DMS 273 treated with DMSO at 0.1 percent for 48 hours (cell line): ENCODE data around the gene WNT7A.

Experiments
- DNase-seq: peaks from one replicate; lab custom pipeline; 2025; lab: John Stamatoyannopoulos, UW

WNT7A gene

DNA sequence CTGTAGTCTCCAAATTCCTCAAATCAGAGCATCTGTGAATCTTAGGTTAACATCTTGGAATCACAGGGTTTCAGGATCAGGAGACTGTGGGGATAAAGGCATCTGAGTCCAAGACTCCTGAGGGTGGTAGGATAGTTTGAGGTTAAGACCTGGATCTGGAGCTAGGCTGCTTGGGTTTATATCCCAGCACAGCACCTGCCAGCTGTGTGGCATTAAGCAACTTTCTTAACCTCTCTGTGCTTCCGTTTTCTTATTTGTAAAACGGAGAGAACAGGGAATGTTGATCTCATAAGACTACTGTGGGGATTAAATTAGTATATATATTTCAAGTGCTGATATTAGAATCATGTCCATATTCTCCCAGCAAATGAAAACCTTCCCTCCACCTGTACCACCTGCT, 33.6 kb downstream of the WNT7A start:
- DNase-seq, result no peak

DNA sequence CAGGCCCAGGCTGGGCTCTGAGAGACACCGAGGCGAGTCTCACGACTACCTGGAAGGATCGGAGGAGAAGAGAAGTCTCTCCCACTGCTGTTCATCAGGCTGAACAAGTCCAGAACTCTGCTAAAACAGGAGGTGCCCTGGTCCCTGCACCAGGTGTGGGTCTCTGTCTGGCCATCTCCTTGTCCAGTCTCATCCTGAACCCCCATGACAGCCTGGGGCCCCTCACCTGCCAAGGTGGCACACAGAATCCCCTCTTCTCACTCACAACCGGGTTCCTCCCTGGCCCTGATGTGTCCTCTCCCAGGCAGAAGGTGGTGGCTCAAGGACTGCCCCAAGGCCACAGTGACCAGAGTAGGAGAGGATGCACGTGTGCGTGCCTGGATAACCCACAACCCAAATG, 34.1 kb downstream of the WNT7A start:
- no peak for DNase-seq

DNA sequence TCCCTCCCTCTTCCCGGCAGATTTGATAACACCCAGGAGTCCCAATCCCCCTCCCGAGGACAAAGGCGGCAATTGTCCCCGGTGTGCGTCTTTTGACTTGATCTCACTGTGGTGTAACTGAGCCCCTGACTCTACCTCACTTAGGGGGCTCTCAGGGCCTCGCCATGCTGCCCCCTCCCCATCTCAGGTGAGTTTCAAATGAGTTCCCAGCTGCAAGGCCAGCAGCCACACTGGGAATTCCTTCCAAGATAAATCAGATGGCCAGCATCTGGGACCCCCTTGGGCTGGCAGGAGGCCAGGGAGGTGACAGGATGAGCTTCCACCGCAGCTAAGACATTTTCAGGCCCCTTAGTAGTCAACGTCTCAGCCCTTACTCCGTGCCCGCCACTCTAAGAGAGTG, 35.0 kb downstream of the WNT7A start:
- DNase-seq, result no peak

DNA sequence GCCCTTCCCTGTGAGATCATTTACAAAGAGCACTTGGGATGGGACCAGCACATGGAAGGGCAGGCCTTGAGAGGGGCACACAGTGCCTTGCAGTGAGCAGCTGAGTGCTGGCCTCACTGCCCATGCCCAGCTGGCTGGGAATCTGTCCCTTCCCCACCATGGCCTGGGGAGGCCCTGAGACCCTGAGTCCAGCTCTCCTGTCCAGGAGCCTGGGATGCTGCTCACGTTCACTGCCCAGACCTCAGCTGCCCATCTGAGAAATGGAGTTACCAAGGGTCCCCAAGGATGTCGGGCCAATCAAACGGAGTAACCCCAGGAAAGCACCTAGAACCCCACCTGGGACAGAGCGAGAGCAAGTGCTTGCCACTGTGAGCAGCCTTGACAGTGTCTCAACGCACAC, 35.6 kb downstream of the WNT7A start:
- DNase-seq, result no peak

DNA sequence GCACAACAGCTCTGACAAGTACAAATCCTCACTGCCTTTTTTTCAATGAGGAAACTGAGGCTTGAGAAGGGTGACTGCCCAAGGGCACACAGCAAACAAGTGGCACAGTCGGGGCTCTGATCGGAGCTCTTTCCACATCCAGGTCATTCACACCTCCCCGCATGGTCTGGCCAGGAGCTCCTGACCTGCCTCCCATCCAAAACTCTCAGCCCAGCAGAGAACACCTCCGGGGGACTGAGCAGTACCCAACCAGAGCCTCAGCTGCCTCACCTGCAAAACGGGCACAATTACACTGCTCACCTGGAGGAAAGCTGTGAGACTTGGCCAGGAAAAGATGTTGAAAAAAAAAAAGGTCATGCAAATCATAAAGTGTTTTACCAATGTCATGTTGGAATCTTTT, 36.5 kb downstream of the WNT7A start:
- DNase-seq, result no peak

DNA sequence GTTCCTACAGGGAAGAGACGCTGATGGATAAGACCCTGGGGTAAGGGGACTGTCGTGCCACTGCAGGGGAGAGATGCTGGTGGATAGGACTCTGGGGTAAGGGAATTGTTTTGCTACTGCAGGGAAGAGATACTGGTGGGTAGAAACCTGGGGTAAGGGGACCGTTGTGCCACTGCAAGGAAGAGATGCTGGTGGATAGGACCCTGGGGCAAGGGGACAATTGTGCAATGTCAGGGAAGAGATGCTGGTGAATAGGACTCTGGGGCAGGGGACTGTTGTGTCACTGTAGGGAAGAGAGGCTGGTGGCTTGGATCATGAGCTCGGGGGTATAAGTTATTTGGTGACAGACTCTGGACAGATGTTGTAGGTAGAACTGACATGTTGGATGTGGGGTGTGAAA, 37.6 kb downstream of the WNT7A start:
- no peak for DNase-seq

DNA sequence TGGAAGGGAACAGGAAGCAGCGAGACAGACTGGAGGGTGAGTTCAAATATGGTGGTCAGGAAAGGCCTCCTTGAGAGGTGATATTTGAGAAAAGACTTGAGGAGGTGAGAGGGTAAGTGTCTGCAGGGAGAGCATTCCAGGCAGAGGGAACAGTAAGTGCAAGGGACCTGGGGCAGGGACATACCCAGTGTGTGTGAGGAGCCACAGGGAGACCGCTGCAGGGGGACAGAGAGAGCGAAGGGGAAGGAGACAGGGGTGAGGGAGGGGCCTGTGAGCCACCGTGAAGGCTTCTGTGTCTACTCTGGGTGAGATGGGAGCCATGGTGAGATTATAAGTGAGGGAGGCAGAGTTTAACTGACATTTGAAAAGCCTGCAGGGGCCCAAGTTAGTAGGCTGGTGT, 38.0 kb downstream of the WNT7A start:
- DNase-seq, result no peak

DNA sequence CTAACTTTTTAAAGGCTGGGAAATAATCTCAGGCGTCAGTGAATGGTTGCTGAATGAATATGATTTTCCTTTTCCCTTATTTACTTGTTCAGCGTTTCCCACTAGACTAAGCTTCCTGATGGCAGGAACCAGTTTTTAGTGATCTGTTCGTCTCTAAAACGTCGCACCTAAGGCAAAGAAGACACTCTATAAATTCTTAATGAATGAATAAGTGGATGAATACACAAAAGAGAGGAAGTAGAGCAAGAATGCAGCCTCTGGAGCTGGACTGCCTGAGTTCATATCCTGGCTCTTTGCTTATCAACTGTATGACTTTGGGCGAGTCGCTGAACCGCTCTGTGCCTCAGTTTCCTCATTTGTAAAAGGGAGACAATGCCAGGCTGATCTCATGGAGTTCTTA, 38.7 kb downstream of the WNT7A start:
- no peak for DNase-seq

DNA sequence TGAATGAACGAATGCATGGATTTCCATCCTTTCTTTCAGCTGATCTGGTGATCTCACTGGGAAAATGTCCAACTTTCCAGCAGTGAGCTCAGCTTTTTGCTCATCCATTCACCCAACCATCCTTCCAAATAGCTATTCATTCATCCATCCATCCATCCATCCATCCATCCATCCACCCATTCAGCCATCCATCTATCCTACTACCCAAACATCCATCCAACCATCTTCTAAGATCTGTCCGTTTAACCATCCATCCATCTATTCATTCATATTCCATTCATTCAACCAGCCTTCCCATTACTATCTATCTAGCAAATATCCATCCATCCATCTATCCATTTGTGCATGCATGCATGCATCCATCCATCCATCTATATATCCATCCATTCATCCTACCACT, 39.4 kb downstream of the WNT7A start:
- no peak for DNase-seq

DNA sequence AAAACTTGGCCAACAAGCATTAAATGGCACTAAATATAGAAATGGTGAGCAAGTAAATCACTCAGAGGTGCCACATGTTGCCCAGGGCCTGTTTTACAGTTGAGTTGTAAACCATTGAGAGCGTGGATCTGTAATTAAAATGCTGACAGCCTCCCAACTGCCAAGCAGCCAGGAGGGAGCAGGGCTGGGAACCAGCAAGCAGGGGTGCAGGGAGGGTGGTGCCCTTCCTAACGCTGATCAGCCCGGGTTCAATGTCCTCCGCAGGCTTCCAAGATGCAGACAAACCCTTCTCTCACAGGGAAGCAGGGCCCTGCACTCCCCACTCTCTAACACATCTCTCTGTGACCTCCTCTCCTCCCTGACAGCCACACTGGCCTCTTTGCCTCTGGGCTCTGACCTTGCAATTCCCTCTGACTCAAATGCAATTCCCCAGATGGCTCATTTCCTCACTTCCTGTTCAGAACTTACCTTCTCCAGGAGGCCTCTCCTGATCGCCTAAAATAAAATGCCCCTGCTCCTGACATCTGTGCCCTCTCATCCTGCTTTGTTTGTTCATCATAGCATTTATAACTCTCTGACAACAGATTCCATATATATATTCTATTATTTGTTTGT, 40.0 kb downstream of the WNT7A start:
- DNase-seq, result no peak

DNA sequence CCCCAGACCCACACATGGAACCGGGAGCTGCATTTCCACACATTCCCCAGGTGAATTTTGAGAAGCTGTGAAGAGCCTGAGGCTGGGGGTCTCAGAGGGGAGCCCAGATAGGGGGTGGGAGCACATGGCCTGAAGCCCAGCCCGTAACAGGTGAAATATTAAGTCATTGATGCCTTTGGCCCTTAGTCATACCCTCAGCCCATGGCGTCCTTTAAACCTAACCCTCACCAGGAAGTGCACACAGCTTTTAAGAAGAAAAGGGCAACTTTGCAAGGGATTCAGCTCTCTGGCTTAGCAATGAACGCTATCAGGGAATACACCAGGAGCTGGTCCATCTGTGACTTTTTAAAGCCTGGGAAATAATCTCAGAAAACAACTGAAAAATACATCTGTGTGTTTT, 40.6 kb downstream of the WNT7A start:
- no peak for DNase-seq

DNA sequence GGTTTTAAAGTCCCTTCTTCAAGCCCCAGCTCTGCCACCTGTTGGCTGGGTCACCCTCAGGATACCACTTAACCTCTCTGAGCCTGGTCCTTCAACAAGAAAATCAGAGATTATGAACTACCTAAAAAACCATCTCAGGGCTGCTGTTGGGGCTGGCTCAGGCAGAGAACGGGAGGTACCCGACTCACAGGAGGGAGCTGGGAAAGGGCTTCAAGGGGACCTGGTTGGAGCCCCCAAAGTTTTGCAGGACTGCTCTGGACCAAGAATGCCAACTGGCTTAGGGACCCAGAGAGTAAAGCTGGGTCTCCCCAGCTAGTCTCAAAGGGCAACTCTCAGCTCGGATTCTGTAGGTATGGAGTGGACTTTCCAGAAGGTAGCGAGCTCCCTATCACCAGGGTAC, 41.5 kb downstream of the WNT7A start:
- no peak for DNase-seq

DNA sequence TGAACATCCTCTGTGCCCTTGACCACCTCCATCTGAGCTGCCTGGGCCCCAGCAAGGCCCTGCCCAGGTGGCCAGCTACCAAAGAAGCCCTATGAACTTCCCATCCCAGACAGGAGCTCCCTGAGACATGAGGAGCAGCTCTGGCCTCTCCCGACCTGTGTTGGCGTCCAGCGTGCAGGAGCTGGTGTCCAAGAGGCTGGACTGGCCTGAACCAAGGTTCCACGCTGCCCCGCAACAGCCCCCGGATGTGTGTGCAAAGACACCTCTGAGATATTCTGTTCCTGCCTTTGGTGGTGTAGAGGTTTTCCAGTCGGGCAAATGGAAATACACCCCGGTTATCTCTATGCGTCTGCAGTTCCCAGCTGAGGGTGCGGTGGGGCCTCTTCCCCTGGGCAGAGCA, 42.1 kb downstream of the WNT7A start:
- DNase-seq, result no peak

DNA sequence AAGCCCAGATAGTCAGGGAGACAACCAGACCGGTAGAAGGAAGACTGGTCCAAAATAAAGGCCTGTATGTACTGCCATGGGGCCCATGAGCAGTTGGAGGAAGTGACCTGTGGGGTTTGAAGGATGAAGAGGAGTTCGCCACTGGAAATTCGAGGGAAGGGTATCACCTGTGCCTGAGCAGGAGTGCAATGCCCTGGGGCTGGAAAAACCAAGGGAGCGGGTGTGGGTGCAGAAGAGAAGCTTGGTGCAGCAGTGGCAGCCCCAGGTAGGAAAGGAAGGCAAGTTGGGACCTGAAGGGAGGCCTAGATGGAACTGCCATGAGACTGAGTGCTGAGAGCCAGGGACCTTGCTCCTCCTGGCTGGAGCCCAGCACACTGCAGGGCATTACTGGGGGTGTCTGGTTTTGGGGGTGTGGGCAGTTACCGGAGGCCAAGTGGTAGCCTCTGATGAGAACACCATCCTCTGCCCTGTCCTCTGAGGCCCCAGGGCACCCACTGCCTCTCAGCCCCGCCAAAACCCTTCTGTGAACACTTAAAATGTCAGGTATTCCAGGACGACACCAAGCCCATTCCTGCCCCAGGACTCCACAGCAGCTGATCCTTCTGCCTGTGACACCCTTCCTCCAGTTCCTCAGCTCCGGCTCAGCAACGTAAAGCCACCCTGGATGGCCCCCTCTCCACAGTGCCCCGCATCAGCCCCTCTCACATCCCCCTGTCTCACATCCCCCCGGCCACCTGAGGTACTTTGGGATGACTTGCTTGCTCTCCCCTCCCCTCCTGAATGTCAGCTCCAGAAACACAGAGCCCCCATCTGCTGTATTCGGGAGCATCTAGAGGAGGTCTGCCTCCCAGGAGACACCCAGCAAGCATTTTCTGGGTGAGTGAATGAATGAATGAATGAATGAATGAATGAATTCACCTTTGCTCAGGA, 42.9 kb downstream of the WNT7A start:
- no peak for DNase-seq

DNA sequence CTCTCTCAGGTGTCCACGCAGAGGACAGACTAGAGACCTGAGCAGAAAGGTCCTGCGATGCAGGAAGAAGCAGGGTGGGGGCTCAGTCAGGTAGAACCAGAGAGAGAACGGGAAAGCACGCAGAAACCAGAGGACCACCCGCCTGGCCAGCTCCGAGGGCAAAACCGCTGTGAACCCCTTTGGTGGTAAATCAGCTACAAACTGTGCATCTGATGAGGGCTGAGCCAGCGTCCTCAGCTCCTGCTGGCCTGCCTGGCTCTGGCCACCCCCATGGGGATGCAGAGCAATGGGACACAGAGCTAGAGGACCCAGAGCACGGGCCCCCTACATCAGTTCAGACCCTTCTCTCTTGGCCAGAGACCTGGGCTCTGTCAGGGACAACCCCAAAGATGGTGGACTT, 44.6 kb downstream of the WNT7A start:
- no peak for DNase-seq

DNA sequence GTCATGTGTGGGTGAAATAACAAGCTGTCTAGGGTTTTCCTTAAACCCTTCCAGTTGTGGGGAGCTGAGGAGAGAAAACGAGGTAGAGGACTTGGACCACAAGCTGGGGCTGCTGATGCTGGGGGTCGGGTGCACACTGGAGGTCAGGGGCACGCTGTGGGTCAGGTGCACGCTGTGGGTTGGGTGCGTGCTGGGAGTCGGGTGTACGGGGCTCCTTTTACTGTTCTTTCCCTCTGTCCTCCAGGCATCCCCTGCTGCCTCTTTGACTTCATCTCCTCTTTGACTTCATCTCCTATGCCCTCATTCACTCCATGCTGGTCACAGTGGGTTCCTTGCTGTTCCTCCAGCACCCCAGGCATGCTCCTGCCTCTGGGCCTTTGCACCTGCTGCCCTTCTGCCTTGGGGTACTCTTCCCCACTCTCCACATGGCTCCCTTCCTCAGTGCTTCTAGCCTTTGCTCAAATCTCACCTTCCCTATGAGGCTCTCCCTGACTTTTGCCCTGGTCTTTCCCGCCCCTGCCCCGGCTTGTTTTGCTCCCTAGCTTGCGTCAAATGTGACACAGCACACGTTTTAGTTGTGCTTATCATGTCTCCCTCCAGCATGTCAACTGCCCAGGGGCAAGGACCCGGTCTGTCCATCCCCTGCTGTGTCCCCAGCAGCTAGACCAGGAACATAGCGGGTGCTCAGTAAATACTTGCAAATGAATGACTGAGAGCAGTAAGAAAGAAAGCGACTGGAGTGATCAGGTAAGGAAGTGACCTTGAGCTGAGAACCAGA, 45.4 kb downstream of the WNT7A start:
- no peak for DNase-seq

DNA sequence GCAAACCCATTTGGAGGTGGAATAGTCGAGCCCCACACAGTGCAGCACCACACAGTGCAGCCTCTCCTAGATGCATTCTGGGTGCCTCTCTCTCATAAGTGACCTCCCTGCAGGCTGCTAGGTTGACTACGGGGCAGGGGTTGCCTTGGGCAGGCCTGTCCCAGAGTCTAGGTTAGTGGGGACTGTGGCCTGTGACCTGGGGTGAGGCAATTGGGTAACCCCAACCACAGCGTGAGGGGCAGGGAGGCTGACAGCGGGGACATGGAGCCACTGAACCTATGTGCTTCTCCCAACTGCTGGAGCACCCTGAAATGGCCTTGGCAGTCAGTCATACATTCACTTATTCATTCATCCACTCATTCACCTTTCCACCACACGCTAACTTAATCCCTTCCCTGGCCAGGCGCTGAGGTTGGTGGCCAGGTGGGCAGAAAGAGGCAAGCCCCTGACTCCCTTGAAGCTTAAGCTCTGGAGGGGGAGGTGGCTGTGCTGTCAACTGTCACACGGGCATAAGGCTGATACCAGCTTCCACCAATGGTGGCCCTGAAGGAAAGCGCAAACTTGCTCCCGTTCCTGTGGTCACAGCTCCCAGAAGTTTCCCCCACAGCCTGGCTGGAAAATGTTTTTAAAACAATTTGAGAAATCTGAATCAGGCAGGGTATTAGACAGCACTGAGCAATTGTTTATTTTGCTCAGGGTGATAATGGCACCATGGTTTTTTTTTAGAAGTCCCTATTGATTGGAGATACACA, 46.2 kb downstream of the WNT7A start:
- DNase-seq, result no peak

DNA sequence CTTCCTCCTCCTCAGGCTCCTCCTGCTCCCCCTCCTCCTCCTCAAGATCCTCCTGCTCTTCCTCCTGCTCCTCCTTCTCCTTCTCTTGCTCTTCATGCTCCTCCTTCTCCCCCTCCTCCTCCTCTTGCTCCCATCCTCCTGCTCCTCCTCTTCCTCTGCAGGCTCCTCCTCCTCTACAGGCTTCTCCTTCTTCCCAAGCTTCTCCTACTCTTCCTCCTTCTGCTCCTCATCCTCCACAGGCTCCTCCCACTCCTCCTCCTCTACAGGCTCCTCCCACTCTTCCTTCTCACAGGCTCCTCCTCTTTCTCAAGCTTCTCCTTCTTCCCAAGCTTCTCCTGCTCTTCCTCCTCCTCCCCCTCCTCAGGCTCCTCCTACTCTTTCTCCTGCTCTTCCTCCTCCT, 47.7 kb downstream of the WNT7A start:
- DNase-seq, result no peak

DNA sequence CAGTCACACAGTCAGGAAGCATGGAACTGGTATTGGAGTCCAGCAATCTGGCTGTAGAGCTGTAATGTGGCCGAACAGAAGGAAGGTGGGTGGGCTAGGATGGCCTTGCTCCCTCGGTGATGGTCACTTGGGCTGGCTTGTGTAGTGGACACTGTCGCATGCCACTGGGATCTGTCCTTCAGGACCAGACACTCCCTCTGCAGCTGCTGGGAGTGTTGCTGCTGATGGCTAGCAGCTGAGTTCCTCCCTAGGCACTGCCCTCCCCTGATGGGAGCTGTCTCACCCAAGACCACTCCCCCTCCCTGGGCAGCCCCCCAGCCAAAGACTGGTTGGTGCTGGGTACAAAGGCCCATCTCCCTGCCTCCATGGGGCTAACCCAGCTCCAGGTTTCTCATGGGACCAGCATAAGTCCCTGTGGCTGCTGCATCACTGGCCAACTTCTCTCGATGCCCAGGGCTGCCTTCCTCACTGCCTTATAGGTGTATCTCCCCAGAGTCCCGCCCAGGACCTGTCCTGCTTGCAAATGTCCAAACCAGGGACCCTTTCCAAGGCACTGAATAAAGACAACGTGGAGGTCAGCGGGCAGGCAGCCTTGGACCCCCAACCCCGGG, 48.4 kb downstream of the WNT7A start:
- no peak for DNase-seq

DNA sequence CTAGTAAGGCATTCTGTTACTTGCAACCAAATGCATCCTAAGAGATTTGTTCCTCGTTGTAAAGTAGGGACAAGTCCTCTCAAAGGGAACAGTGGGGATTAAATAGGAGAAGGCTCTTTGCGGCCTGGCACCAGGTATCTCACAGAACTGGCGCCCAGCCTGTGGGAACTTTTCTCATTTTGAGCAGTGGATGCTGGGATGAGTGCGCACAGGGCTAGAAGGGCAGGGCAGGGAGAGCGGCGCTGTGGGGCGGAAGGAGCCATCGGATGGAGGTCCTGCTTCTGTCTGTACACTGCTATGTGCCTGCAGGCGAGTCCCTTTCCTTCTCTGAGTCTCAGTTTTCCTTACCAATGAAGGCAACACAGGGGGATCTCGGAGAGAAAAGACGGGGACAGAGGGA, 50.6 kb downstream of the WNT7A start:
- no peak for DNase-seq

DNA sequence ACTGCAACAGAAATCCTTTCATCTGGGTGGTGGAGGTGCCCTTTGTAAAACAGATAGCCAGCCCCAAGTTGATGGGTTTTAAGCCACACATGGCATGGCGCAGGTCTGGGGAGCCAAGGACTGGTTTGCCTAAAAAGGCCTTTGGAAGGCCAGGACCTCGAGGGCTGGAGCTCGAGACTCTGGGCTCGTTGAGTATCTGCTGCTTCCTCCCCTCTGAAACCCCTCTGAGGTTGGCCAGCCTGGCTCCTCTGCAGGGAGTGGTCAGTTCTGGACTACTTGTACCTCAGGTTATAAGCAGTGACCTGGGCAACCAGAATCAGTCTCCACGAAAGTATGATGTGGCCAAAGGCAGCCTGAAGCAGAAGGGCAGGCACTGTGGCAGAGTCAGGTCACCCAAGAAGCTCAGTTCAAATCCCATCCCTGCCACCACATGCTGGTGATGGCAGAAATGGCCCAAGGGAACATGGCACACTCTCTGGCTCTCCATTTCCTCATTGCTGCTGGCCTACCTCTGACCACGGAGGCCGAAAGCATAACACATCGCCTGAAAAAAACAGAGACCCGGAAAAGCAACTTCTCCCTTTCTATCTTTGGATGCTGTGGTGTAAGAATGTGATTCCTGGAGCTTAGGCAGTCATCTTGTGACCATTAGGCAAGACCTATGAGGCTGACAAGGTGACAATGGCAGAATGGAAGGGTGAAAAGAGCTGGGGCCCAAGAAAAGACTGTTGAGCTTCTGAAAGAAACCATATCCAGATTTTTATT, 51.2 kb downstream of the WNT7A start:
- no peak for DNase-seq
